Gastrocnemius medialis (tissue), 4 donors: ENCODE data around the gene KCNG3.

Source experiments
- POLR2A ChIP-seq, 2 donors: fragments of 450-650 bp; IDR thresholded peaks; one replicate each; pipeline ENCODE4 v1.6.1; 2017; ENCODE audit warnings: antibody characterized with exemption in 2 of 2, mild to moderate bottlenecking in 2 of 2, moderate library complexity in 2 of 2
- TF ChIP-seq, protein P1 (sequence below), 5 experiments: fragments of 450-650 bp in 3 of 5; fragments of 200-600 bp in 2 of 5; sonication (generic) in 2 of 5; IDR thresholded peaks in 4 of 5; conservative IDR thresholded peaks in 1 of 5; 1 replicate in 4 of 5; 2 replicates in 1 of 5; pipeline ENCODE4 v1.5.1; 2016 to 2019; ENCODE audit warnings: antibody characterized with exemption in 5 of 5, mild to moderate bottlenecking in 3 of 5, moderate library complexity in 3 of 5

DNA sequence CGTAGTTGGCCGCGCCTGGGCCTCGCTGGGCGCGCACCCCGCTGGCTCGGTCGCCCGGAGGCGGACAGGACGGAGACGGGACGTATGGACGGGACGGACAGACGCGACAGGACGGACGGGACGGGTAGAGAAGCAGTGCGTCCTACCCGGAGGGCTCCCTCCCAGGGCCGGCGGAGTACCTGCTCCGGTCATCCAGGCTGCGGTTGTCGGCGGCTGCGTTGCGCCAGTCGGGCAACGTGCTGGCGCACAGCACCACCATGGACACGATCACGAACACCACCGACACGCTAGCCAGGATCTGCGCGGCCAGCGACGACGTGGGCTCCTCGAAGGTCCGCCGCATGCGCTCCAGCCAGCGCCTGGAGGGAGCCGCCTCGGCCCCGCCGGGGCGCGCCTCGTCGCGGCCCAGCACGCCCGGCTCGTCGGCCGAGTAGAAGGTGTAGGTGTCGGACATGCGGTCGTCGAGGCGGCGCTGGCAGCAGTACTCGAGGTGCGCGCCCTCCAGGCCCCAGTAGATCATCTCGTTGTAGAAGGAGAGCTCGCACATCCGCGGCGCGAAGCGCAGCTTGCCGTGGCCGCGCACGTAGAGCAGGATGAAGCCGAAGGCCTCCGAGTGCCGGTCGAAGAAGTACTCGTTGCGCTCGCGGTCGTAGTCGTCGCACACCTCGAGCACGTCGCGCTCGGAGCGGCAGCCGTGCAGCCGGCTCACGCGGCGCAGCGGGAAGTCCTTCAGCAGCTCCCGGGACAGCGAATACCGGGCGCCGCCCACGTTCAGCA is 903 bp downstream of the KCNG3 start:
- TF ChIP-seq, protein P1, sequence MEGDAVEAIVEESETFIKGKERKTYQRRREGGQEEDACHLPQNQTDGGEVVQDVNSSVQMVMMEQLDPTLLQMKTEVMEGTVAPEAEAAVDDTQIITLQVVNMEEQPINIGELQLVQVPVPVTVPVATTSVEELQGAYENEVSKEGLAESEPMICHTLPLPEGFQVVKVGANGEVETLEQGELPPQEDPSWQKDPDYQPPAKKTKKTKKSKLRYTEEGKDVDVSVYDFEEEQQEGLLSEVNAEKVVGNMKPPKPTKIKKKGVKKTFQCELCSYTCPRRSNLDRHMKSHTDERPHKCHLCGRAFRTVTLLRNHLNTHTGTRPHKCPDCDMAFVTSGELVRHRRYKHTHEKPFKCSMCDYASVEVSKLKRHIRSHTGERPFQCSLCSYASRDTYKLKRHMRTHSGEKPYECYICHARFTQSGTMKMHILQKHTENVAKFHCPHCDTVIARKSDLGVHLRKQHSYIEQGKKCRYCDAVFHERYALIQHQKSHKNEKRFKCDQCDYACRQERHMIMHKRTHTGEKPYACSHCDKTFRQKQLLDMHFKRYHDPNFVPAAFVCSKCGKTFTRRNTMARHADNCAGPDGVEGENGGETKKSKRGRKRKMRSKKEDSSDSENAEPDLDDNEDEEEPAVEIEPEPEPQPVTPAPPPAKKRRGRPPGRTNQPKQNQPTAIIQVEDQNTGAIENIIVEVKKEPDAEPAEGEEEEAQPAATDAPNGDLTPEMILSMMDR (IDR thresholded peaks at IDR 0.05 in 4 of 5, conservative IDR thresholded peaks at IDR 0.05 in 1 of 5): no peak
- no peak for TF ChIP-seq POLR2A (IDR thresholded peaks at IDR 0.05)
